Activated naive CD4-positive, alpha-beta T cell treated with Interleukin-2 at 50 U/mL for 16 hours (primary cell): Measurements from ENCODE around the gene KRT35.

Source experiments
- DNase-seq: peaks from one replicate; pipeline ENCODE4 v3.0.0-alpha.2; 2020

Gene KRT35

DNA sequence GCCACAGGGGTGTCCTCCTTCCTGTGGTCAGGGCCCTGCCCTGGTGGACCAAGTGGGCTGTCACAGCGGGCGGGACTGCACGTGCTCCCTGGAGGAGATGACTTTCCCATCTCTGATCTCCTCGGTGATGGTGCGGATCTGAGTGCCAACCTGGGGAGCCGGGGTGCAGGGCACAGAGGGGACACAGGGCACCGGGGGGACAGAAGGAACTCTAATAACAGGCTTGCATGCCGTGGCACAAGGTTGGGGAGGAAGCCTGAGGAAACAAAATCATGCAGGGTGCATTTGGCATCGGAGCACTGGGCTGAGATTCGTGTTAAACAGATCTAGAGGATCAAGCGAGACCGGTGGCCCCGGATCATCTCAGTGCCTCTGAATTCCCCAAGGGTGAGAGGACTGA lies 5.4 kb upstream of the KRT35 start:
- DNase-seq: no peak

DNA sequence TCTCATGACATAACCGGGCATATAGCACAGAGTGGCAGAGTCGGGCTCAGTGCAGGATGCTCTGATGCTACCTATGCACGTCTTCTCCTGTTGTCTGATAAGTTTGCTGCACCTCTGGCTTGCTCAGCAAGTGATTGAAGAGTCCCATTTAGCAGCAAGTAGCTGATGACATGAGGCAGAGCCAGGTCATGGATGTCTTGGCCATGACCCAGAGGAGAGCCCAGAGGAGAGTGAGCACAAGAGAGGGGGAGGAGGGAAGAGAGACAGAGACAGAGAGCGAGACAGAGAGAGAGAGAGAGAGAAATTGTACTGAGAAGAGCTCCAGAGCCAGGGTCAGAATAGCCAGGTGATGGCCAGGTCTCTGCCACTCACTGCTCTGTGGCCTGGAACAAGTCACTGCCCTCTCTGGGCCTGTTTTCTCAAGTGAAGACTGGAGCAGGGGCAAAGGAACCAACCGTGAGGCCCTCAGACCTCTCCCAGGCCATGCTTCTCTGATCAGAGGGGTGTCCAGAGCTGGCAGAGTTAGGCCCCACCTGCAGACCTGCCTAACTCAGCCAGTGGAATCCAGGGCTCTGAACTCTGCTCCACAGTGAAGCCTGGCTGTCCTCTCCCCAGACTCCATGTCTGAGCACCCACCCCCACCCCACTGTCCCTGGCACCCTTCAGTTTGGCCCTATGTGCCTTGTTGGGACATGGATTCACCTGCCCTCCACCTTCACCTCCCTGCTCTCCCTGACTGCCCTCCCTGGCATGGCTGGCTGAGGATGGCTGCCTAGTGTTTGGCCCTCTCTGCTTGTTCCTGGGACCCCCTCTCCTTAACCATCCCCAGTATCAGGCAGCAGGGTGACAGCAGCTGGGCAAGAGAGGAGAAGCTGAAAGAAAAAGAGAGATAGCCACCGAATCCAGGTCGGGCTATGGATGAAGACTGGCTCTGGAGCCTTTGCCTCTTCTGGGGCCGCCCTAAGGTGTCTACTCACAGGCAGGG lies 4.3 kb upstream of the KRT35 start:
- DNase-seq: no peak

- no peak for DNase-seq
Measured at GRCh38 chr17:41483991-41484826, 3.3 kb upstream of the KRT35 start.

- no peak for DNase-seq
Measured at GRCh38 chr17:41483531-41483930, 2.6 kb upstream of the KRT35 start.

DNA sequence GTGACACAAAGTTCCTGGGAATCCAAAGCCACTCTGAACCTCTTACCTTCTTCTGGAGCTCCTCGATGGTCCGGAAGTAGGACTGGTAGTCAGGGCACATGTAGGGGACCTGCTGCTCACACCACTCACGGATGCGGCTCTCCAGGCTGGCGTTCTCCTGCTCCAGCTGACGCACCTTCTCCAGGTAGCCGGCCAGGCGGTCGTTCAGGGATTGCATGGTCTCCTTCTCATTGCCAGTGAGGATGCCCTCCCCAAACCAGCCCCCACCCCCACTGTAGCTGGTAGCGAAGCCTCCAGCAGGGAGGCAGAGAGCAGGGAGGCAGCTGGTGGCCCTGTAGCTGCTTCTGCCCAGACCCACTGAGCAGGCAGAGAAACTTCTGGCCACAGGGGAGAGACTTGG lies 370 bp downstream of the KRT35 start:
- DNase-seq: no peak

GRCh38 chr17:41480136-41480535 lies 815 bp downstream of the KRT35 start:
- no peak for DNase-seq

GRCh38 chr17:41478237-41478636 lies 2.7 kb downstream of the KRT35 start:
- no peak for DNase-seq

DNA sequence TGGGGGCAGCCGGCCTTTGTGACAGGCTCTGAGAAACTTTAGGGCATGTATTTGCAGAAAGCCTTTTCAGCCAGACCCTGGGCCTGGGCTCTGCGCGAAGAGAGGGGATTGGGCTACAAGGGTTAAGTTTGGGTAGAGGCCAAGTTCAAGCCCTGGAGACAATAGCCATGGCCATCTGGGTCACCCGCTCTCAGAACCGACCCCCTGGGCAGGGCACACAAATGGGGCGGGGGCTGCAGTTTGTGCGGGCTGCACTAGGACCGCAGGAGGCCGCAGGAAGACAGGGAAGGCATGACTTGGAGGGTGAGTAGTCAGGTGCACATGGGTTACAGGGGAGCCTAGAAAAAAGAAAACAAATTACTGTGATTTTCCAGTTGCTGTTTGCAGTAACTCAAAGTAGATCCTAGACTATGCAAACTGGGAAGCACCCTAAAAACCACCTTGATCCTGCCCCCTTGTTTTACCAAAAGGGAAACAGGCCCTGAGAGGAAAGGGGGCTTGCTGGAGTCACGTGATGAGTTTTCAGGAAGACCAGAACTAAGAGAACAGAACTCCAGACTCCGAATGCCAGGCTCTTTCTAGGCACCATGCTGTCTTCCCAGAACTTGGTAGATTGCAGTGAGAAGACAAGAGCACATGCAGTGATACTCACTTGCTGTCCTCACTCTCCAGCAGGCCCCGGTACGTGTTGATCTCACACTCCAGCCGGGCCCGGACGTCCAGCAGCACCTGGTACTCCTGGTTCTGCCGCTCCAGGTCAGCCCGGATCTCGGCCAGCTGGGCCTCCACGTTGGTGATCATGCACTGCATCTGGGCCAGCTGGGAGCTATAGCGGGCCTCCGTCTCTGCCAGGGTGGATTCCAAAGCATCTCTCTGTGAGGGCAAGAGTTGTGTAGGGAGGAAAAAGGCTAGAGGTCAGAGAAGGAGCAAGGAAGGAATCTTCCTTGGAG lies 3.8 kb downstream of the KRT35 start:
- DNase-seq: no peak

DNA sequence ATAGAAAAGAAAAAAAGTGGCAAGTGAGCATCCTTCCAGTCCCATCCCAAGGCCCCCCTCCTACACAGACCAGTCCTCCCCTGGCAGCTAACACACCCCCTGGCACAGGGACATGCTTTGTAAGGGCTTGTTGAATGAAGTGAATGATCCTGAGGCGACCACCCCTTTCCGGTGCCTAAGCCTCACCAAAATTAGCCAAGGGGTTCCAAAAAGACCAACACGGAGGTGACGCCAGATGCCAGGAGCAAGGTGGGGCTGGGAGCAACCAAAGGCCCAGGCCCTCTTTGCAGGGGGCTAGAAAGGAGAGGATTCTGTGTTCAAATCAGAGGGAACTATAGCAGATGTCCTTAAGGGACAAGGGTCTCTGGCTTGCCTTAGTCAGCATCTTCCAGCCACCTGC lies 5.5 kb downstream of the KRT35 start:
- DNase-seq: no peak

- DNase-seq: no peak
Measured at GRCh38 chr17:41474863-41475262, 6.1 kb downstream of the KRT35 start.

DNA sequence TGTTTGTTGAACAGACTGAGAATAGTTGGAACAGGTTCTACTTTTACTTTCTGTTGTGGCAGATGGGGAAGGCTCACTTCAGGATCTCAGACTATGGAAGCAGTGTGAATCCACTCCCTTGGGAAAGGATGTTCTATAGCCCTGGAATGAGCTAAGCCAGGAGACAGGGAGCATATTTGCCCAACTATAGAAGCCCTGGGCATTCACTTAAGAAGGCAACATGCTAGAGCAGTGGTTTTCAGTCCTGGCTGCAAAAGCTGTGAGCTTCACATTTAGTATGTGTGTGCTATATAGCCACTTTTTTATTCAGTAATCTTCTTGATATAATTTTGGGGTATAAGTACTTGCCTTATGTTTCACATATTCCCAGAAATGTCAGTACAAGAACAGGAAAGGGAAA lies 12.6 kb downstream of the KRT35 start:
- no peak for DNase-seq

GRCh38 chr17:41467561-41467960 lies 13.4 kb downstream of the KRT35 start:
- no peak for DNase-seq

DNA sequence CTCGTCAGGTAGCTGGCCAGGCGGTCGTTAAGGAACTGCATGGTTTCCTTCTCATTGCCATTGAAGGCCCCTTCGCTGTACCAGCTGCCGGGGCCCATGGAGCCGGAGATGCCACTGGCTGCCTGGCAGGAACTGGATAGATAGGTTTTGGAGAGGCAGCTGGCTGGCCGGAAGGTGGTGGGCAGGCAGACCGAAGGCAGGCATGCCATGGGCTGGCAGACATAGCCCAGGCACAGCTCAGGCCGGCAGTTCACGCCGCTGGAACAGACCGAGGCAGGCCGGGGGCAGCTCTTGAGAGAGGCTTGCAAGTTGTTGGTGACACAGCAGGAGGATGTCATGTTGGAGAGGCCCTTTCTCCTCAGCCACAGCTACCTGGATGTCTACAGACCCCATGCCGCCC lies 14.0 kb downstream of the KRT35 start, which contains the start of gene KRT32:
Gene KRT32, minus strand, starts transcription at position 399 of the 400 bp plus-strand sequence. Its CDS starts 61 bp downstream, at position 338.
- no peak for DNase-seq

GRCh38 chr17:41464682-41465081 lies 16.3 kb downstream of the KRT35 start:
- DNase-seq: no peak

DNA sequence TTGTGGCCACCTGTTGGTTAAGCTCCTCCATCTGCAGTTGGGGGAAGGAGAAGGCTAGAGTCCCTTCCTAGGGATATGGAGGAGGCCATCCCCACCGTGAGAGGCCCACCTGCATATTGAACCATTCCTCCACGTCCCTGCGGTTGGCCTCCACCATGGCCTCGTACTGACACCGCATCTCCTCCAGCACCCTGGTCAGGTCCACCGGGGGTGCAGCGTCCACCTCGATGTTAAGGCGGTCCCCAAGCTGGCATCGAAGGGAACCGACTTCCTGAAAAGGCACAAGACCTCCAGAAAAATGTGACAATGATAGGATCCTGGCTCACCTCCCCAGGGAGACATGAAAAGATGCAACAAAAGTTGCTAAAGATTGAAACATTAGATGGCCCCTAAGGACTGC lies 16.8 kb downstream of the KRT35 start:
- no peak for DNase-seq

- DNase-seq: no peak
Measured at GRCh38 chr17:41463746-41464145, 17.2 kb downstream of the KRT35 start.

DNA sequence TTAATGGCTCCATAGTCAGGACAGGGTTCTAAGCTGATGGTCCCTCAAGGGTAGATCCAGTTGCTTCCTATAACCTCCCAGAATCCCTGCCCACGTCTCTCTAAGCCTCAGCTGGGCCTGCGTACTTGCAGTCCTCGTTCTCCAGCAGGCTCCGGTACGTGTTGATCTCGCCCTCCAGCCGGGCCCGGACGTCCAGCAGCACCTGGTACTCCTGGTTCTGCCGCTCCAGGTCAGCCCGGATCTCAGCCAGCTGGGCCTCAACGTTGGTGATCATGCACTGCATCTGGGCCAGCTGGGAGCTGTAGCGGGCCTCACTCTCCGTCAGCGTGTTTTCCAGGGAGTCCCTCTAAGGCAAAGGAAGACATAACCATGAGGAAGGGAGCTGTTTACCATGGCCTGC lies 18.2 kb downstream of the KRT35 start:
- DNase-seq: no peak

- DNase-seq: no peak
Measured at GRCh38 chr17:41457676-41458075, 23.3 kb downstream of the KRT35 start.

DNA sequence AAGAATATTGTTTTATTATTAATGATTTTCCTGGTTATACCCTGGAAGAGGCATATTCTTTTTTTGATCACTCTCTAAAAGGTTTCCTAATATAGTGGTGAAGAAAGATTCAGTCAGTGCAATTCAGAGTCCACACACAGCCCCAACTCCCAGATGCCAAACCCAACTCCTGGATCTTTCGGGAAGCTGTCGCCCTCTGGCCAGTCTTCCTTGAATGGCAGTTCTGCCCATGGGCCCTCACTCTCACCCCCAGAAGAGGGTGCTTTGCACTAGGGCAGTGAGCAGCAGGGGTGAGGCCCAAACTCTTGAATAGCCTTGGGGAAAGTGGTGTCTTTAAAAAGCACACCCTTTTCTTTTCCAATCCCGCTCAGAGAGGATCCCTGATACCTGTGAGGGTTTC lies 24.7 kb downstream of the KRT35 start:
- DNase-seq: no peak

DNA sequence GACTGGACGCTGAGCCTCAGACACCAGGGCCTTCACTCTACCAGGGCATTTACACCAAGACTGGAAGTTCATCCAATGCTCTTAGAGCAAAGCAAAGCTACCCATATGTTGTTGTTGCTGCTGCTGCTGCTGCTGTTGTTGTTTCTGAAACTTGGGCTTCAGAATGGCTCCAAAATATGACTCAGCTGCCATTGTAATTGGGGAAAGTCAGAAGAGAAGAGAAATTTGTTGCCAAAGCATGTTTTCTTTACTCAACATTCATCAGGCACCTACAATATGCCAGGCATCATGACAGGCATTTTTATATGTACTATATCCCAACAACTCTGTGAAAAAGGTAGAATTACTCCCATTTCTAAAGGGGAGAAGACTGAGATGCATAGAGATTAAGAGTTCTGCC lies 25.7 kb downstream of the KRT35 start:
- DNase-seq: no peak

DNA sequence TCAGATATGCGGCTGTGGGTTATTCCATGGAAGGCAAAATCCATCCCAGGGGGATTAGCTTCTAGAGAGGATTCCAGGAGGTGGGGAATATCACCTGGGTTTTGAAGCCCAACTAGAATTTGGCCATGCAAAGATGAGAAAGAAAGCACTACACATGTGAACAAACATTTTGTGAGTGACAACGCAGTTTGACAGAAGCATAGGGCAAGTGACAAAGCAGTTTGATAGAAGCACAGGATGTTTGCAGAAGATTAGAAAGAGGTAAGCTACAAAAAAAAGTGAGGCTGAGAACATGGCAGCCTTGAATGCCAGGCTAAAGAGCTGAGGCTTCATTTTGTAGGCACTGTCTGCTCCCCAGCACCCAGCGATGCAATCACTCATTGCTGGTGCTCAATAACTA lies 27.9 kb downstream of the KRT35 start:
- DNase-seq: no peak

- DNase-seq: no peak
Measured at GRCh38 chr17:41452281-41452680, 28.7 kb downstream of the KRT35 start.
